VCaP (cell line): ENCODE data around the gene TRPM5.

Experiments
- H3K27ac ChIP-seq: fragments of 450-650 bp; 2 replicates; pipeline ENCODE4 v1.5.1; 2017
- TF ChIP-seq, protein P1 (sequence below): fragments of 450-650 bp; conservative IDR thresholded peaks from 2 replicates; pipeline ENCODE4 v1.5.1; 2017; ENCODE audit warnings: mild to moderate bottlenecking, moderate library complexity

TRPM5 gene

DNA sequence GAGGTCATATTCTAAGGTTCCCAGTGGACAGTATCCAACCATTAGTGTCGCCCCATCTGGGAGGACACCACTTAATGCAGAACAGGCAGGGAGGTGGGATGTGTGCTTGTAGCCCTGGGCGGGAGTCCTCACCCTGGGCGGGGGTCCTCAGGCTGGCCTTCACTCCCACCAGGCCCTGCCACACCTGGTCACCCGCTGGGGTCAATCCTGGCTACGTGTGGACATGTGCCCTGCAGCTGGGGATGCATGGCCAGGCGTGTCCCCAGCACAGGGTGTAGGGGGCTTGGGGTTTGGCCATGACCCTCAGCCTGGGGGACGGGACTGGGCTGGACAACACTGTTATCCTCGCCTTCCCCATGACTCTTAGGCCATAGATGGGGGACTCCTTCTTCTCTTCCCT, 18.8 kb downstream of the TRPM5 start:
- TF ChIP-seq, protein P1, sequence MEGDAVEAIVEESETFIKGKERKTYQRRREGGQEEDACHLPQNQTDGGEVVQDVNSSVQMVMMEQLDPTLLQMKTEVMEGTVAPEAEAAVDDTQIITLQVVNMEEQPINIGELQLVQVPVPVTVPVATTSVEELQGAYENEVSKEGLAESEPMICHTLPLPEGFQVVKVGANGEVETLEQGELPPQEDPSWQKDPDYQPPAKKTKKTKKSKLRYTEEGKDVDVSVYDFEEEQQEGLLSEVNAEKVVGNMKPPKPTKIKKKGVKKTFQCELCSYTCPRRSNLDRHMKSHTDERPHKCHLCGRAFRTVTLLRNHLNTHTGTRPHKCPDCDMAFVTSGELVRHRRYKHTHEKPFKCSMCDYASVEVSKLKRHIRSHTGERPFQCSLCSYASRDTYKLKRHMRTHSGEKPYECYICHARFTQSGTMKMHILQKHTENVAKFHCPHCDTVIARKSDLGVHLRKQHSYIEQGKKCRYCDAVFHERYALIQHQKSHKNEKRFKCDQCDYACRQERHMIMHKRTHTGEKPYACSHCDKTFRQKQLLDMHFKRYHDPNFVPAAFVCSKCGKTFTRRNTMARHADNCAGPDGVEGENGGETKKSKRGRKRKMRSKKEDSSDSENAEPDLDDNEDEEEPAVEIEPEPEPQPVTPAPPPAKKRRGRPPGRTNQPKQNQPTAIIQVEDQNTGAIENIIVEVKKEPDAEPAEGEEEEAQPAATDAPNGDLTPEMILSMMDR, result no peak

DNA sequence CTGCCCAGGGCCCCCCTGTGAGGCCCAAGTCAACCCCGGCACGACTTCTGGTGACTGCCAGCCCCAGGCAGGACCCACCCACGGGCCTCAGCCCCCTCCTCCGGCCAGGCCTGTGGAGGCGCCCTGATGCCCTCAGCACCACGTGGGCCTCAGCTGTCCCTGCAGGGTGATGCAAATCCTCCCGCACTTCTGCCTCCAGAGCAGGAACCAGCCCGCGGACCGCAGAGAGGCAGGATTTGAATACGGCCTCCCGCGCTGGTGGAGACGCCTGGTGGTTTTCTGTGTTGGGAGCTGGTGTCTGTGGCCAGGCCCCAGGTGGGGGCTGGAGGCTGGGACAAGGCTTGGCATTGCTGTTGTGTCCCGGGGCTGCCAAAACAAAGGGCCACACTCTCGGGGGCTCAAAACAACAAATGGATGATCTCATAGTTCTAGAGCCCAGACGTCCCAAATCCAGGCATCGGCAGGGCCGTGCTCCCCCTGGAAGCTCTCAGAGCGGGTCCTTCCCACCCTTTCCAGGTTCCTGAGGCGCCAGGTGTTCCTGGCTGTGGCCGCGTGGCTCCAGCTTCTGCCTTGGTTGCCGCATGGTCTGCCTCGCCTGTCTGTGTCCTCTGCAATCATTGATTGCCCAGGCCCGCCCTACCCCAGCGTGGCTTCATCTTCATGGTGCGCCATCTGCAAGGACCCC, 19.4 kb downstream of the TRPM5 start:
- TF ChIP-seq, protein P1, result no peak
- no peak overlapping the region for H3K27ac ChIP-seq

More for the DNA sequence above, 18.8 kb downstream of the TRPM5 start:
- no peak overlapping the region for H3K27ac ChIP-seq

DNA sequence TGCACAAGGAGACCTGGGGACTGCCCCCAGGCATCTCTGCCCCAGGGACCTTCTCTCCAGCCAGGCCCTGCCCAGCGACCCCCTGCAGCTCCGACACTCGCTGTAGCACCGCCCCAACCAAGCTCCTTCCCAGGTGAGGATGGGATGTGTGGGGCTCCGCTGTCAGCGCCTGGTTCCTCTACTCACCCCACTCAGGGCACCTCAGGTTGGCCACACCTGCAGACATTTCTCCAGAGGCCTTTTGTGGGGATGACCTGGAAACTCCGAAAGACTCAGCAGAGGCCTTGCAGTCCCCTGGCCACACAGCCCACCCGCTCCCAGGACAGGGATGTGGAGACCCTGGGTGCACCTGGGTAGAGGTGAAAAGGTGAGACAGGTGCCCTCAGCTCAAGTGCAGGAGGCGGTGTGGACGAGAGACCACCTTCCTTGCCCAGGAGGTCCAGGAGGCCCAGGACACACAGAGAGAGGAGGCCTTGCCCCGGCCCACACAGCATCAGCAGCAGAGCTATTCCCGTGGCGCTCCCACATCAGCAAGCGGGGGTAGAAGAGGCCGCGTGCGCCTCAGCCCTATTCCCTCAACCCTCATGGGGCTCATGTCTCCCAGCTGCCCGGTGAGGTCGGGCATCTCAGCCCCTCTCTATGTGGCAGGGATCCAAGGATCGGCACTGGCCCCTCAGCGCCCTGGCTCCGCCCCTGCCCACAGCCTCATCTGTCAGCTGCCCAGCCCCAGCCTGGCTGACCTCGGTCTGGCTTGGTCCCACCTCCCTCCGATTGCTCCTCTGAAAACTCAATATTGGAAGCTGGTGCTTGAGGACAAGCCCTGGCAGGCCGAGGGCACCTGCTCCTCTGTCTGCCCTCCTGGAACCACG, 20.9 kb downstream of the TRPM5 start:
- TF ChIP-seq, protein P1, result no peak
- H3K27ac ChIP-seq, result no peak overlapping the region

DNA sequence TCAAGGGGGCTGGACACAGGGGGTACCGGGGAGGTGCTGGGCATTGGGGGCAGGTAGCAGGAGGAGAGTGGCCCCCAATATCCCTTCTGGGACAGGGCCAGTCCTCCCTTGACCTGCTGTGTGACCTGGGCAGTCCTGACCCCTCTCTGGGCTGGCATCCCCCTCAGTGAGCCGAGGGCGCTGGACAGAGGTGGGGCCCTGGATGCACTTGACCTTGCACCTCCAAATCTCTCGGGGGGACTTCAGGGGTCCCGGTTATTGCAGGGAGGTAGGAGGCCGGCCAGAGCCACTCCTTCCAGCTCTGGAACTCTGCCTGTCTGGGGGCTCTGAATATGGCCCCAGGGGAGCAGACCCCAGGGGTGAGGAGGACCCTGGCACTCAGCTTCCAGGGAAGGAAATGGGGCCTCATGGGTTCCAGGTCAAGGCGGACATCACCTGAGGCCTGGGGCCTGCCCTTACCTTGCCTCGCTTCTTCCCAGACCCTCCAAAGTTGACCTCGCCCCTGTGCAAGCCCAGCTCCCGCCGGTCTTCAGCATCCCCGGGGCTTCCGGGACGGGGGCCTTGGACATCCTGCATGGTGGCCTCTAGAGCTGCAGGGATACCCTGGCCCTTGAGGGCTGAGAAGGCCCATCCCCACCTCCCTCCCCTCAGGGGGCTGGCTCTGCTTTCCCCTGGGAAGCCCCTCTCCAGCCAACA, 21.7 kb downstream of the TRPM5 start:
- H3K27ac ChIP-seq, result no peak overlapping the region
- TF ChIP-seq, protein P1, result no peak

DNA sequence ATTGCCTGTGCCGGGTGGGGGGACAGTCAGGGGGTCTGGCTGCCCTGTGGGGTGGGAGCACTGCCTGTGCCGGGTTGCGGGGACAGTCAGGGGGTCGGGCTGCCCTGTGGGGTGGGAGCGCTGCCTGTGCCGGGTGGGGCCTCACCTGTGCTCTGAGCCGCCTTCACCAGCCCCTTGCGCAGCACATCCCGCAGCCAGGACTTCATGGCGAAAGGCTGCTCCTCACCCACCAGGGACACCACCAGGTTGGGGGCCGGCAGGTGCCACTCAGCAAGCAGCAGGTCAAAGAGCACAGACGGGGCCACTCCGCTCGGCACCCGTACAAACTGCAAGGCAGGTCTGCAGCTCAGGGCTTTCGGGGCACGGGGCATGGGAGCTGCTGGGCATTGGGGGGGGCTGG, 22.3 kb downstream of the TRPM5 start:
- H3K27ac ChIP-seq, result no peak overlapping the region
- TF ChIP-seq, protein P1, result no peak

DNA sequence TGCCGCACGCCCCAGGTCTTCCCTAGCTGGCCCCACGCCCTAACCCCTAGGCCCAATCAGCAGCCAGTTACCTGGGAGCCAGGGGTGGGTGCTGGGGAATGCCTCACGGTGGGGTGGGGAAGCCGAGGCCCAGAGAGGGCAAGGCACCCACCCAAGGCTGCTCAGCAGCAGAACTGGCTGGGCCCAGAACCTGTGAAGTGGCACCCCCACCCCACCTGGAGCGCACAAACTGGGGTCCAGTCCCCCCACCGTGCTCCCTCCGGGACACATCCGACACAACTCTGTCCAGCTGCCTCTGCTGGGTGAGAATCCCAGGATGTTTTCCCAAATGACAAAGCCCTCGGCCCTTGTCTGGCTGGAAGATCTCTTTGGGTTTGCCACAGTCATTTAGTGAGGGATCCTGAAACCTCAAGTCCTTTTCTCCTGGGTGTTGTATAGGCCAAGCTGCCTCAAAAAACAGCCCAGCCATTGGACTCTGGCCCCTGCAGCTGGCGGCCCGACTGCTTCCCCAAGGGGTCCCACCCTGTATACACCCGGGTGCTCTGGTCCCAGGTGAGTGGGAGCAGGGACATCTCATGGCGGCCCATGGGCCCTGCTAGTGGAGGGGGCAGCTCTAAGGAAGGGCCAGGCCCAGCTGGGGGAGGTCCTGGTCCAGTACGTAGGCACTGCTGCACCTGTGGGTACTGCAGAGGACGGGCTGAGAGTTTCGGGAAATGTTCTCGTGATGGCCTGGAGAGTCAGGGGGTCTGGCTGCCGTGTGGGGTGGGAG, 22.9 kb downstream of the TRPM5 start:
- TF ChIP-seq, protein P1, result no peak
- peak overlapping the region; percentile 35; the same call in 1 of the 2 replicates for H3K27ac ChIP-seq
